H1 (cell line): ENCODE results near the gene TSPEAR. TPM values are rescaled to one million over a fixed set of nuclear protein-coding genes. Genes with fewer than 3 reads are reported as not detected.

ENCODE experiments used
- CTCF ChIA-PET: fragments of 300-600 bp; sonication (Branson Sonifier 250); formaldehyde crosslinking; loops from one replicate; lab custom pipeline; 2021; ENCODE audit not compliant: partially characterized antibody; lab: Charles Lee
- POLR2A ChIA-PET: fragments of 300-600 bp; sonication (Branson Sonifier 250); formaldehyde crosslinking; loops from one replicate; lab custom pipeline; 2021; ENCODE audit warnings: inconsistent platforms; ENCODE audit not compliant: partially characterized antibody; lab: Charles Lee
- DNase-seq, 2 experiments: peaks; one replicate each; pipeline versions ENCODE4 v3.0.0 to v3.0.0-alpha.2; 2010 to 2022; ENCODE audit warnings: low spot score in 2 of 2, low read depth in 1 of 2, mixed read lengths in 1 of 2
- FAIRE-seq: peaks from 2 replicates; lab custom pipeline; 2011; peaks lifted over from hg19 to GRCh38; lab: Jason Lieb, UNC
- H2AFZ ChIP-seq: 2 replicates; pipeline ENCODE4 v1.8.1; 2012; ENCODE audit warnings: low read length, inconsistent platforms
- H2AK5ac ChIP-seq: 2 replicates; pipeline ENCODE4 v1.6.1; 2013; ENCODE audit warnings: low read depth, low read length
- H2BK120ac ChIP-seq: replicated peaks from 2 replicates; pipeline ENCODE3; 2013; ENCODE audit warnings: low read depth, low read length, inconsistent platforms
- H2BK12ac ChIP-seq: 2 replicates; pipeline ENCODE4 v1.6.1; 2013; ENCODE audit warnings: low read depth, low read length
- H2BK15ac ChIP-seq: 2 replicates; pipeline ENCODE4 v1.6.1; 2013; ENCODE audit warnings: low read length
- H2BK20ac ChIP-seq: 2 replicates; pipeline ENCODE4 v1.6.1; 2013; ENCODE audit warnings: low read length
- H2BK5ac ChIP-seq: 2 replicates; pipeline ENCODE4 v1.6.1; 2013; ENCODE audit warnings: low read depth, low read length
- H3K14ac ChIP-seq: 2 replicates; pipeline ENCODE4 v1.6.1; 2013; ENCODE audit warnings: inconsistent platforms; ENCODE audit not compliant: insufficient read length
- H3K18ac ChIP-seq: 2 replicates; pipeline ENCODE4 v1.6.1; 2013; ENCODE audit warnings: low read length; ENCODE audit errors: extremely low read depth
- H3K23ac ChIP-seq: 2 replicates; pipeline ENCODE4 v1.6.1; 2013; ENCODE audit warnings: inconsistent platforms; ENCODE audit not compliant: insufficient read length
- H3K23me2 ChIP-seq: 2 replicates; pipeline ENCODE4 v1.6.1; 2013; ENCODE audit warnings: low read depth, low read length
- H3K27ac ChIP-seq: 2 replicates; pipeline ENCODE4 v1.6.1; 2011; ENCODE audit warnings: low read depth, low read length, inconsistent platforms
- H3K27me3 ChIP-seq, 4 experiments: replicated peaks in 1 of 4; 1 replicate in 1 of 4; 2 replicates in 3 of 4; pipeline versions ENCODE4 v1.6.1 to v1.8.1; 2011 to 2013; ENCODE audit warnings: low read length in 3 of 4, mild to moderate bottlenecking in 3 of 4, inconsistent platforms in 2 of 4, mixed read lengths in 2 of 4, moderate library complexity in 1 of 4; ENCODE audit not compliant: control insufficient read depth in 3 of 4, insufficient read depth in 3 of 4; ENCODE audit errors: extremely low read depth in 1 of 4
- H3K36me3 ChIP-seq, 4 experiments: 2 replicates each; pipeline versions ENCODE4 v1.6.1 to v1.8.1; 2011 to 2013; ENCODE audit warnings: mild to moderate bottlenecking in 4 of 4, low read length in 3 of 4, moderate library complexity in 2 of 4, control low read depth in 1 of 4, inconsistent platforms in 1 of 4; ENCODE audit not compliant: insufficient read depth in 4 of 4, control insufficient read depth in 2 of 4
- H3K4ac ChIP-seq: replicated peaks from 2 replicates; pipeline ENCODE3; 2013; ENCODE audit warnings: low read length, low read depth, mixed read lengths, inconsistent platforms; ENCODE audit not compliant: insufficient read length
- H3K4me1 ChIP-seq, 4 experiments: replicated peaks in 1 of 4; 1 replicate in 1 of 4; 2 replicates in 3 of 4; pipeline versions ENCODE4 v1.6.1 to v1.8.1; 2011 to 2013; ENCODE audit warnings: low read length in 3 of 4, inconsistent platforms in 2 of 4, mixed read lengths in 1 of 4; ENCODE audit not compliant: insufficient read depth in 4 of 4, control insufficient read depth in 3 of 4
- H3K4me2 ChIP-seq, 2 experiments: 2 replicates each; pipeline versions ENCODE4 v1.6.1 to v1.8.1; 2011 to 2013; ENCODE audit warnings: low read depth in 2 of 2, low read length in 2 of 2, control low read depth in 1 of 2, inconsistent platforms in 1 of 2, mild to moderate bottlenecking in 1 of 2; ENCODE audit not compliant: insufficient read depth in 1 of 2
- H3K4me3 ChIP-seq, 4 experiments: fragments of 200-600, 300-600 bp in 1 of 4; sonication (generic), shearing (Covaris generic), sonication (Bioruptor Twin) in 1 of 4; 2 replicates each; pipeline versions ENCODE4 v1.5.1 to v1.8.1; 2011 to 2016; ENCODE audit warnings: low read length in 4 of 4, low read depth in 3 of 4, control low read depth in 2 of 4, inconsistent platforms in 2 of 4, mild to moderate bottlenecking in 2 of 4, mixed read lengths in 1 of 4, moderate library complexity in 1 of 4; ENCODE audit not compliant: insufficient read depth in 2 of 4; ENCODE audit errors: extremely low read depth in 1 of 4
- H3K56ac ChIP-seq: replicated peaks from 2 replicates; pipeline ENCODE3; 2013; ENCODE audit warnings: low read depth, mild to moderate bottlenecking, mixed read lengths, low read length, inconsistent platforms; ENCODE audit not compliant: insufficient read length
- H3K79me1 ChIP-seq: 2 replicates; pipeline ENCODE4 v1.6.1; 2013; ENCODE audit warnings: low read depth, low read length, control low read depth
- H3K79me2 ChIP-seq, 2 experiments: 2 replicates each; pipeline versions ENCODE4 v1.6.1 to v1.8.1; 2012 to 2013; ENCODE audit warnings: low read length in 2 of 2, mild to moderate bottlenecking in 2 of 2, inconsistent platforms in 1 of 2; ENCODE audit not compliant: insufficient read depth in 2 of 2, control insufficient read depth in 1 of 2
- H3K9ac ChIP-seq, 4 experiments: replicated peaks in 1 of 4; 1 replicate in 1 of 4; 2 replicates in 3 of 4; pipeline versions ENCODE4 v1.6.1 to v1.8.1; 2011 to 2013; ENCODE audit warnings: low read depth in 3 of 4, low read length in 3 of 4, control low read depth in 2 of 4, mild to moderate bottlenecking in 2 of 4, moderate library complexity in 2 of 4, inconsistent platforms in 1 of 4; ENCODE audit errors: extremely low read depth in 1 of 4
- H3K9me3 ChIP-seq, 2 experiments: 2 replicates each; pipeline versions ENCODE4 v1.6.1 to v1.8.1; 2012 to 2013; ENCODE audit warnings: mild to moderate bottlenecking in 2 of 2, moderate library complexity in 2 of 2, control low read depth in 1 of 2, inconsistent platforms in 1 of 2, low read depth in 1 of 2, low read length in 1 of 2, mixed read lengths in 1 of 2; ENCODE audit not compliant: insufficient read depth in 2 of 2
- H4K20me1 ChIP-seq, 2 experiments: replicated peaks in 1 of 2; 2 replicates each; pipeline versions ENCODE3 to v1.8.1; 2011 to 2013; ENCODE audit warnings: inconsistent platforms in 2 of 2, low read length in 2 of 2, mild to moderate bottlenecking in 1 of 2; ENCODE audit not compliant: insufficient read depth in 2 of 2, control insufficient read depth in 1 of 2
- H4K5ac ChIP-seq: 2 replicates; pipeline ENCODE4 v1.6.1; 2013; ENCODE audit warnings: low read length, low read depth, mixed read lengths, inconsistent platforms; ENCODE audit not compliant: insufficient read length
- H4K8ac ChIP-seq: 2 replicates; pipeline ENCODE4 v1.8.0; 2013; ENCODE audit warnings: mild to moderate bottlenecking, moderate library complexity, low read length, inconsistent platforms; ENCODE audit not compliant: insufficient read depth; ENCODE audit errors: extremely low read depth
- H4K91ac ChIP-seq: replicated peaks from 2 replicates; pipeline ENCODE3; 2013; ENCODE audit warnings: low read length, mixed read lengths, inconsistent platforms; ENCODE audit not compliant: insufficient read length
- NANOG ChIP-seq: IDR thresholded peaks from 2 replicates; pipeline ENCODE4 v1.6.1; 2011; ENCODE audit warnings: low read length, low read depth, mild to moderate bottlenecking, inconsistent platforms; ENCODE audit not compliant: insufficient read depth, poor library complexity, severe bottlenecking
- PHF8 ChIP-seq: fragments of 200-600 bp; sonication (generic); conservative IDR thresholded peaks from 2 replicates; pipeline ENCODE4 v1.7.1; 2012; ENCODE audit warnings: low read depth, mild to moderate bottlenecking, inconsistent platforms, low read length, moderate library complexity
- POLR2AphosphoS5 ChIP-seq: IDR thresholded peaks from 2 replicates; pipeline ENCODE4 v1.6.1; 2011; ENCODE audit warnings: low read depth, low read length
- SIN3A ChIP-seq, 2 experiments: IDR thresholded peaks in 1 of 2; conservative IDR thresholded peaks in 1 of 2; 2 replicates each; pipeline ENCODE4 v1.6.1; 2011 to 2012; ENCODE audit warnings: low read length in 2 of 2, improper control_type of control experiment in 1 of 2, low read depth in 1 of 2, mild to moderate bottlenecking in 1 of 2
- SIX5 ChIP-seq: IDR thresholded peaks from 2 replicates; pipeline ENCODE4 v1.6.1; 2011; ENCODE audit warnings: mild to moderate bottlenecking, low read depth, low read length
- SRF ChIP-seq: IDR thresholded peaks from 2 replicates; pipeline ENCODE4 v1.6.1; 2011; ENCODE audit warnings: mild to moderate bottlenecking, low read depth, low read length, moderate library complexity
- WGBS, 2 experiments: shearing (Covaris generic) in 1 of 2; methylation state at CpG; one replicate each; pipeline versions ENCODE4 v1.1.6 to v1.1.7; 2013 to 2015; ENCODE audit warnings: low lambda C conversion rate in 2 of 2, mixed read lengths in 2 of 2, inconsistent platforms in 1 of 2, low coverage in 1 of 2, missing lambda C conversion rate in 1 of 2; ENCODE audit not compliant: insufficient replicate concordance in 2 of 2, insufficient coverage in 1 of 2, insufficient read length in 1 of 2; ENCODE audit errors: extremely low coverage in 1 of 2, missing lambda C conversion rate in 1 of 2; 5-methylcytosine and 5-hydroxymethylcytosine counted together
- polyA plus RNA-seq, 7 experiments: library from polyadenylated mRNA; depleted of rRNA in 3 of 7; stranded (reverse) in 5 of 7; unstranded in 2 of 7; fragments of >200 nt in 5 of 7; fragments of 200-250 nt in 2 of 7; gene quantifications; 1 replicate in 5 of 7; 2 replicates in 1 of 7; 4 replicates in 1 of 7; pipeline versions ENCODE4 v1.2.1 to v1.2.3, GENCODE V29; 2011 to 2013; ENCODE audit warnings: missing spikeins in 2 of 7, mixed read lengths in 2 of 7
- total RNA-seq: library from RNA; stranded (reverse); fragmentation: NEBNext Ultra II Directional; extraction: Animal tissue kit (Norgen Biotek cat#: 25700); gene quantifications from 2 replicates; pipeline ENCODE4 v1.2.1, GENCODE V29; 2021

The TSPEAR gene
- total and polyA plus RNA-seq, 2 of the 8 experiments (the other 6 are each of a cell fraction or from before 2014, with no cell fraction given): 0.58 to 0.89 TPM

GRCh38 chr21:44612669-44613229, 98.6 kb downstream of the TSPEAR start:
- Histone ChIP-seq H3K23ac (no peak overlapping the region), H3K79me1 (no peaks in the 10 kb centered on the region), H4K91ac (no peak overlapping the region), H3K18ac (no peak overlapping the region), H2BK5ac (no peak overlapping the region), H2AK5ac (no peak overlapping the region), H3K79me2 (no peaks in the 10 kb centered on the region), H2BK12ac (0 out of 2 replicates have a peak overlapping the region, but pooled peaks have one; percentile 50), H4K8ac (no peak overlapping the region), H3K23me2 (no peaks in the 10 kb centered on the region), H3K36me3 (no peaks in the 10 kb centered on the region), H2BK120ac (no peak overlapping the region), H2BK20ac (no peak overlapping the region), H2AFZ (no peak overlapping the region), H3K9me3 (peaks cover 19 to 22% of the 10 kb centered on the region in 2 experiments), H3K14ac (no peak overlapping the region), H3K4ac (no peak overlapping the region), H3K4me1 (peaks cover 0 to 6% (median 2%) of the 10 kb centered on the region in 4 experiments; a peak in 4 of 7 replicates), H3K27ac (no peak overlapping the region), H3K56ac (no peak overlapping the region), H3K4me2 (no peak overlapping the region), H4K20me1 (peaks cover 0 to 1% of the 10 kb centered on the region in 2 experiments), H2BK15ac (0 out of 2 replicates have a peak overlapping the region, but pooled peaks have one; percentile 53), H3K9ac (no peak overlapping the region), H3K4me3 (no peak overlapping the region), H4K5ac (no peak overlapping the region), H3K27me3 (no peaks in the 10 kb centered on the region)
- FAIRE-seq (no peak), DNase-seq (peak in 1 of 2 experiments; percentile 38)
- CTCF ChIA-PET: no interaction called here
- POLR2A ChIA-PET: no interaction called here
- TF ChIP-seq POLR2AphosphoS5: no peak
- no peak for TF ChIP-seq SRF
- no peak for TF ChIP-seq SIX5
- no peak for TF ChIP-seq SIN3A (conservative IDR thresholded peaks at IDR 0.05 in 1 of 2, IDR thresholded peaks at IDR 0.05 in 1 of 2; ENCODE audit: low read depth in 1 of 2, low read length in 2 of 2)
- no peak for TF ChIP-seq NANOG
- no peak for TF ChIP-seq PHF8
- WGBS, 2 experiments: 93% methylated on average over 13 of the region's 13 CpGs; no CpG with 5 or more reads in 1 of the 2 experiments
